Caki2 (cell line): Measurements from ENCODE around the gene BAIAP2. TPM values are rescaled to one million over a fixed set of nuclear protein-coding genes. Genes with fewer than 3 reads are reported as not detected.
A peak's percentile ranks its signal among the peaks of the same experiment; 100 is the strongest.

ENCODE experiments used
- DNase-seq: peaks from one replicate; pipeline ENCODE4 v3.0.0-alpha.2; 2015; ENCODE audit warnings: low read depth
- in situ Hi-C: cut with HindIII; loops from 2 replicates; pipeline ENCODE4 v1.10.0; 2016; ENCODE audit warnings: low sequenced_read_pairs, low pct_unique_long_range_greater_than_20kb, mixed read lengths
- total RNA-seq: library from RNA; depleted of rRNA; stranded (reverse); fragments of >200 nt; shearing (Covaris generic); gene quantifications from 2 replicates; pipeline ENCODE4 v1.2.3, GENCODE V29; 2014; ENCODE audit warnings: low replicate concordance

Gene BAIAP2
- total RNA-seq, 1 experiment from 2014 or later = 30.1 TPM

DNA sequence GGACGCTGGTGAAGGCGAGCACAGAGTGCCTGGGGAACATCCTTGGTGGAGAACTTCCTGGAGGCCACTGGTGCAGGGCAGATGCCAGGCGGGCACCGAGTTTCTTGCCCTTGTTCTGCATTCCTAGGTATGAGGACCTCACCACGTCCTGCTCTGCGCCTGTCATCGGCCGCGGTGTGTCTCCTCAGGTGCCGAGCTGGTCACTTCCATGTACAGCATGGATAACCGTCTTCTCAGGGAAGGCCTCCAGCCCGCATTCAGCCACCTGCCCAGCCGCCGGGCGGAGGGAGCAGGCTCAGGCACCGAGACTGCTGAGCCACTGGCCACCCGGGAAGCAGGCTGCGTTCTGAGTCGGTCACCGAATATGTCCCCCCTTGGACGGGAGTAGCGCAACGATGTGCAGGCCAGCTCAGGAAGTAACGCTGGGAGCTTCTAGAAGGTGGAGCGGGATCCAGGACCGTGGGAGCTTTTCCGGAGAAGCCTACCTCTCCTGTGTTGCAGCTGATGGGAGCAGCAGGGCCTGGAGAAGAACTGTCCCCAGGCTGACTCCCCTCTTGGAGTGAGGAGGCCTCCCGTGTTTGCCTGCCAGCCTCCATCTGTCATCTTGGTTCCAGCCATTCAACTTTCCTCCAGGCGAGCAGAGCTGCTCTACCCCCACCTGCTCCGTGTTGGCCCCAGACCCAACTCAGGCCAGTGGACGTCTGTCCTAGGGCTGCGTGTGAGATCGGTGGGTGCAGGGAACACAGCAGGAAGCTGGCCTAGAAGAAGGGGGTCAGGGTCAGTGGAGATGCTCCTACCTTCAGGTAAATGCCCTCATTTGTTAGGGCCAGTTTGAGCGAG is 2.1 kb upstream of the BAIAP2 start:
- no peak for DNase-seq
- in situ Hi-C loops = no loop called here

DNA sequence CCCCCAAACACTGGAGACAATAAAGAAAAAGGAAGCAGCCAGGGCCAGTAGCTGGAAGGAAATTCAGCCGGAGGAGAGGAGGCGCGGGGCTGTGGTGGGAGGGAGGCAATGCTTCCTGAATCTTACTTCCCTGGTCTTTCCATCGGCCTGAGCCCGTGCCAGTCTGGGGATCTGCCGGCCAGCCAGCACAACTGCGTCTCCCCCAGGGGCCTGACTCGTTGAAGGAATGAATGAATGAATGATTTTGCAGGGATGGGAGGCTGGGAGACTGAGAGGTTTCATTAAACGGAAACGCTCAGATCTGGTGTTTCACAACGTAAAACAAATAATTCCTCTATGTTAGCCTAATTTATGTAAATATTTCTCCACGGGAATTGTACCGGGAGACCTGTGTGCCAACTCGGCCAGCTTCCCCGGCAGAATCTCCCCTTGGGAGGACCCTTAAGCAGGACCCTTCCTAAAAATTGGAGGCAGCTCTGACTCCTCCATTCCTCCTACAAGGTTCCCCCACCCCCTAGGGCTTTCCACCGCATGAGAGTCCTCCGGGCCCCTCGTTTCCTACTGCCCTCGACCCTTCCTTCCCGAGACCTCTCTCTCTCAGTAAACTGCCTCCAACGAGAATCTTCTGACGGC is 1.3 kb upstream of the BAIAP2 start:
- DNase-seq = no peak
- in situ Hi-C loops = no loop called here

DNA sequence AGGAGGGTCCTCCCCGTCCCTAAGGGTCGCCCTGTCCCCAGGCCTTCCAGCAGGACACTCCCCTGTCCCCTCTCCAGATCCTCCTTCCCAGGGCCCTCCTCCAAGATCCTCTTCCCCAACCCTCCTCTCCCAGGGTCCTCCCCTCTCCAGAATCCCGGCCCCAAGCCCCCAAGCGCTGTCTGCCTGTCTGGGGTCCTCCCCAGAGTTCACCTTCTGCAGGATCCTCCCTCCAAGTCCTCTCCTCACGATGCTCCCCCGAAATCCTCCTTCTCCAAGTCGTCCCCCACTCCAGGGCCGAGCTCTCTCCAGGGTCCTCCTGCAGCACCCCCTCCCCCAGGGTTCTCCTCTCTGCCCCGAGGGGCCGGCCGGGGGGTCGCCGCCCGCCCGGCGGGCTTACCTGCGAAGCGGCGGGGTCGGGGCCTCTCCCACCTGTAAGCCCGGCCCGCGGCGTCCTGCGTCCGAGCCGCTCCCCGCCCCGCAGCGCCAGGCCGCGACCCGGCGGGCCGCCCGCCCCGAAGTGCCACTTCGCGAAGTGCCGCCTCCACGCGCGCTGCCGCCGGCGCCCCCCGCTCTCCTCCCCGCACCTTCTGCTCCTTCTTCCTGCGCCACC is 678 bp upstream of the BAIAP2 start:
- no peak for DNase-seq
- in situ Hi-C loops = no loop called here

DNA sequence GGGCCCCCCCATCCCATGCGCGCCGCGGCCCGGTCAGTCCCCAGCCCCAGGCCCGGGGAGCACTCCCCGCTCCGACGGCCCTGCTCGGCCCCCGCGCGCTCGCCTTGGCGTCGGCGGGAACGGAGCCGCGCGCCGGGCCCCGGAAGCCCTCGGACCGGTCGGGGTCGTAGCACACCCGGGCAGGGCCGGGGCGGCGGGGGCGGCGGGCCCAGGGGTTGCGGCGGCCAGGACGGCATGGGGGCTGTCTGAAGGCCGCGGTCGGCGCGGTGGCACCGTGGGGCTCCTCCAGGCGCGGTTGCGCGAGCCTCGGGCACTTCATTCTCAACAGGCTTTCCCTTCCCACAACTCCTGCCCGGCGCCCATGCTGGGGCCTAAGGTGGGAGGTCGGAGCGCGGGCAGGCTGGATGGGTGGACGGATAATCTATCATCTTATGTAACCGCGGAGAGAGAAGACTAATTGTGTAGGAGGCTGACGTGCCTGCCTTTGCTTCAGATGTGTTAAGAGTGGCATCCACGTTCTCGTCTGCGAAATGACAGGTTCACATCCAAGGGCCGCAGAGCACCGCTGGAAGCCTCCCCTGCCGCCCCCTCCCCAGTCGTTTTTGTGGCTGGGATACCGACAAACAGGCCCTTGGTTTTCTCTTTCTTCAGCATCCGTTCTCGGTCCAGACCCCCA is 708 bp downstream of the BAIAP2 start:
- no peak for DNase-seq
- in situ Hi-C loops = no loop called here

DNA sequence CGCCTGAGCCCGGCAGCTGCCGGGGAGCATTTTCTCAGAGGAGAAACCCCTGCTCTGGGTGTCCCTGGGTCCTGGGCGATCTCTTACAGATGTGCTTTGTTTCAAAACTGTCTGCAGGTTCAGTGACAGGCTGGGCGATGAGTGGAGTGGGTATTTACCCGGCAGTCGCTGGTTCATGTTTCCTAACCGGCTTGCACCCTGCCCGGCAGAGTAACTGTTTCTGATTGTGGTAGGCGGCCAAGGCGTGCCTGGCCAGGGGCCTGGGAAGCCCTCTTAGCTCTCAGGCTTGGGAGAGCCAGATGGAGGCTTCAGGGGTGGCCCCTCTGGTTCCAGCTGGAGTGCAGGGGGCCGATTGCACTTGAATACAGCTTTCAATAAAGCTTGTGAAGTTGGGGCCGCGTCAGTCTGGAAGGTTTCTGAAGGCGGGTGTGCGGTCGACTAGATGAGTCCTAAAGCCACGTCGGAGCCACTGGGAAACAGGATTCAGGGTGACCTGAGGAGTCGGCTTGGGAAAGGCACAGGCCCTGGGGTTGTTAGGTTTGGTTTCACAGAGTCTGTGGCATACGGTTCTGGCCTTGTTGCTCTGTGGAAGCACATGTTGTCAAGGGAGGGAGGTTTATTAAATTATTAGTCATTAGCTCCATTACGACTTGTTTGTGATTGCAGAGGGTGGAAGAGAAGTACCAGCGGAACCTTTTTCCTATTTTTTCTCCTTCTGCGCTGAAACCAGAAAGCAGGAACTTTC is 1.4 kb downstream of the BAIAP2 start:
- DNase-seq = no peak
- in situ Hi-C loops = no loop called here

DNA sequence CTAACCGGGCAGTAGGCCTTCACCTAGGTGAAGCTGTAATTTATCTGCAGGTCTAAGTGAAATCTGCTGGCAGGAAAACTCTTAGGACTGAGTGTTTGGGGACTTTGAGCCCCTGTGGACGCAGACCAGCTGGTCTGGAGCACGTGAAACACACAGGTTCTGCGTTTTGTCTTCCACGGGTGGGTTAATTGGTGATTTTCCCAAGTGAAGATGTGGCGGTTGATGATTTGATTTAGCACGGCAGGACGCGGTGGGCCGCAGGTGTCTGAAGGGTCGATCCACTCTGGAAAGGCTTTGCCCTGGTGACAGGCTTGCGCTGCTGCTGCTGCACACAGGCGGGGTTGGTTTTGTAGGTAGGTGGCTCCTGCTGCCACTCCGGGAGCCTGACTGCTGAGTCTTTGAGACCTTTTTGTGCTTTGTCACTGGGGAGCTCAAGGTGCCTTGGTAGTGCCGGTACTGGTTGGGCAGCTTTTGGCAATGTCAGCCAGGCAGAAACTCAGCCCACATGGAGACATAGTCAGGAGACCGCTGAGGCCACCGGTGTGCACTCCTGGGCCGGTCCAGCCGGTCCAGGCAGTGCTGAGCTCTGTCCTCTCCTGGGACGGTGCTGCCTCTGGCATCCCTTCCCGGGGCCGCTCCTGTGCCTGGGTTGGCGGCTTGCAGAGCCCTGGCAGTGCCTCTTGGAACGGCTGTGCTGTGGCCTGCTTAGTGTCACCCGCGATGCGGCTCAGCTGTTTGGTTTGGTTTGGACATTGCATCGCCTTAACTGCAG is 2.3 kb downstream of the BAIAP2 start:
- in situ Hi-C loops = no loop called here
- peak; percentile 29 for DNase-seq

DNA sequence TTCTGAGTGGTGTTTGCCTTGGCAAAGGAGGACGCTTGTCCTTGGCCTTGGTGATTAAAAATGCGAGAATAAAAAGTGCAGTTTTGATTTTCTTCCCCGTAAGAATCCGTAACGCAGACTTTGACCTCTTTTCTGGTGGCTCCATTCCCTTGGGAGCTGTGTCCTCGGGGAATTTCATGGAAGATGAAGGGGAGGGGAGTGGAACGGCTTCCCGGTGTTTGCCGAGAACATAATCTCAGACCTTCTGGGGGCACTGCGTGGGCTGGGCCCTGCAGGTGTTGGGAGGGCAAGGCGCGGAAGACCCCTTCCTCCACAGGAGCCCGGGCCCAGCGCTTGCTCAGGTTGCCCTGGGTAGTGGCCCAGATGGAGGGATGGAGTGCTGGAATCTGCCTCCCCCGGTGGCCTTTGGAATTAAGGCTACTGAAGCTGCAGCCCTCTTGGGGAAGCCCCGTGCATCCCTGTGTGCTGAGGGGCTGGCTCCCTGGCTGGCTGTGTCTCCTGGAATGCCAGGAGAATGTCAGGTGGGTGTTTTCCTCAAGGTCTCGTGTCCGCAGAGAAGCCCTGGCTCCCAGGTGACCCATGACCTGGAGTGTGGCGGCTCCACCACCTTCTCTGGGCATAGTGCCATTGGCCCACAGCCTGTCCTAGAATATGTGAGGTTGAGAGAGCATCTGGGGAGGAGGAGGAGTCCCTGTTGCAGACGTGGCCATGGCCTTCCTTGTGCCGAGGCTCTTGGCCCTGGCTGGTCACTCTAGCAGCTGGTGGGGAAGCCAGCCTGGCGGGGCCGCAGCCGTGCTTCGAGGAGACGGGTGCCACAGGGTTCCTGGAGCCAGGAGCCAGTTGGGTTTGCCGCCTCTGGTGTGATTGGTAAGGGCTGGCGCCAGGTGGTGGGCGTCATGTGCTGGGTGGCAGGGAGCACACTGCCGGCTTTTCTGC is 3.1 kb downstream of the BAIAP2 start:
- peak; percentile 76 for DNase-seq
- in situ Hi-C loops = no loop called here

DNA sequence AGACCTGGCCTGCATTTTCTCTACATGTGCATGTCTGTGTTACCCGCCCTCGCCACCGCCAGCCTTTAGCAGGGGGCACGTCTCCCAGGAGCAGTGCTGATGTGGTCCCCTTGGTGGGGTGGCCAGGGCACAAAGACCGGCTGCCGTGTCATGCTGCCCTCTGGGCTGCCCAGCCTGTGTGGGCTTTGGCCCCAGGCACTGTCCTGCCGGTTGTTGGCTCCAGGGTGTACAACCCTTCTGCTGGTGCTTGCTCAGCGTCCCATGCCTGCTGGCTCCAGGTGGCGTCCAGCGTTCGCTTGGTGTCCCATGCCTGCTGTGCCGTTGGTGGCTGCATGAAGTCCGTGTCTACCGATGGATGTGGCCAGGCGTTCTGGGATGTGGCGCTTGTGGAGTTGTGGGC is 4.1 kb downstream of the BAIAP2 start:
- DNase-seq = no peak
- in situ Hi-C loops = no loop called here

DNA sequence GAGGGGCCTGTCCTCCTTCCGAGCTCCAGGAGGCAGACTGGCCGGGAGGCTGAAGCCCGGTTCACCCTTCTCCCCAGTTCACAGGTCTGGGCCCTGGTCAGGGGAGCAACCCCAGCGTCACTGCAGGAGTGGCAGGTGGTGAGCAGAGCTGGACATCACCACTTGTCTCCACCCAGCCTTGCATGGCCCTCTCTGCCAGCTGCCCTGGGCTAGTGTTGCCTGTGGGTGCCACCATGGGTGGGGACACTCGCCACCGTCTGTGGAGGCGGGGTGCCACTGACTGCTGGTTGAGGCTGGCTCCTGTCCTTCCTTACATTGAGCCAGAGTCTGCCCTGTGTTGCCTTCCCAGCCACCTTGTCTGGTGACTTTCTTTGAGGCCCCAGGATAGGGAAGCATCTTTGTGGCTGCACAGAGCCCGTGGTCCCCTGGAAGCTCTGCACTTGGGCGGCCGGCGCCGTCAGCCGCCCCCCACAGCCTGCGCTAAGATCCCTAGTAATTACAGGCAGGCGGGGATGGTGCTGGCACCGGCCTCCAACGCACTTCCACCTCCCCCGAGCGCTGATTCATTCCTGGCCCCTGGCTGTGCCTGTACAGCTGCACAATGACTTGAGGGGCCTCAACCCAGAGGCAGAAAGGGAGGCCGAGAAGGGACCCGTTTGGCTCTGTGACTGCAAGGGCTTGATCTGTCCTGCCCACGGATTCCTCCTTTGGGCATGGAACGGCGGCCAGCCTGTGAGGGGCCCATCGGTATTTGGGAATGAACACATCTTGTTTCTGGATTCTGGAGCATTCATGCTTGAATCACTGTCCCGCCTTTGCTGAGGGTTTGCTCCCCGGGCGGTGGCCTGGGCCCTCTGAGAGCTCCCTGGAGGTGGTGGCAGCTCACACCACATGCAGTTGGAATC is 5.2 kb downstream of the BAIAP2 start:
- in situ Hi-C loops = no loop called here
- DNase-seq = peak; percentile 66

DNA sequence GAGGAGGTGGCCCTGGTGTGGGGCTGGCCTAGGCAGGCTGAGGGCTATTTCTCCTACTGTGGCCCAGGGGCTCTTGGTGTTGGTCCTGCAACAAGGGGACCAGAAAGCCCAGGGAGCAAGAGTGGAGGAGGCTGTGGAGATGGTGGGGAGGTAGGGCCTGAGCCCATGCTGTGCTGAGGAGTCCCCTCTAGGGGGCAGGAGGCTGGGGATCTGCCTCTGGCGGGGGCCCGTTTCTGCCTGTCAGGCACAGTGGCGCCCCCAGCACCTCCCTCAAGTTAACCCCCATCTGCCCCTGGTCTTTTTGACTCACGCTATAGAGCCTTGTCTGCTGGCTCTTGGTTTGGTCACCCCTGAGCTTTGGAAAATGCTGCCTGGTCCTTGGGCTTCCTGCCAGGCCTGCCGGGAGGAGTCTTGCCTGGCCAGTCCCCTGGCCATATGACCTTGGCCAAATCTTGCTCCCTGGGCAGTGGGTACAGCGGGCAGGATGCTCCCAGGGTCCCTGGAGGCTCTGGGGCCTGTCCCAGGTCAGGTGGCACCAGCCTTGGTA is 5.9 kb downstream of the BAIAP2 start:
- DNase-seq = peak; percentile 34
- in situ Hi-C loops = no loop called here

DNA sequence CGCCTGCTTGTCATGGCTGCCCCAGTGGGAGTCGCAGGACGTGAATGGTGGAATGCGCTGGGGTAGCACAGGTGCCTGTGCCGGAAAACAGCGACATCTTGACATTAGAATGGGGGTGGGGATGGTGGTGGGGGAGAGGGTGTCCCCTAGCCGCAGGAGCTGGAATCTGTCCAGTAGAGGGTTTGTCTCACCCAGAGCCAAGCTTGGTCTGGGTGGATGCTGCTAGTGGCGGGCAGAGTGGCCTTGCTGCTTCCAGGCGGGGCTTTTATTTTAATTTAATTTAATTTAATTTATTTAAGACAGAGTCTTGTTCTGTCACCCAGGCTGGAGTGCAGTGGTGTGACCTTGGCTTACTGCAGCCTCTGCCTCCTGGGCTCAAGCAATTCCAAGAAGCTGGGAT is 7.7 kb downstream of the BAIAP2 start:
- DNase-seq = no peak
- in situ Hi-C loops = no loop called here

DNA sequence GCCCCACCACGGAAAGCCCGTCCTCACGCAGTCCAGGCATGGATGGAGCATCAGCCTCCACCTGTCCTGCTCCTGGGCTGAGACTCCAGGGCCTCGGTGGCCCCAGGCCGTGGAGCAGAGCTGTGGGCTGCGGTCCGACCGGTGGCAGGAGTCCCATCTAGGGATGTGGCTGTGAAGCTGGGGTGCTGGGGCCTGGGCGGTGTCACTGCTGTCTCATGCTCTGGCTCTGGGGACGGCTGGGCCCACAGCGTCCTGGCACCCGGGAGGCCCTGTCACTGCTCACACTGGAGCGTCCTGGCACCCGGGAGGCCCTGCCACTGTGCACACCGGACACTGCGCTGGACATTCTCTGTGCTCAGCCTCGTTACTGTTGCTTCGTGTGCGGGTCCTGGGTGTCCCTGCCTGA is 8.4 kb downstream of the BAIAP2 start:
- in situ Hi-C loops = no loop called here
- DNase-seq = no peak

DNA sequence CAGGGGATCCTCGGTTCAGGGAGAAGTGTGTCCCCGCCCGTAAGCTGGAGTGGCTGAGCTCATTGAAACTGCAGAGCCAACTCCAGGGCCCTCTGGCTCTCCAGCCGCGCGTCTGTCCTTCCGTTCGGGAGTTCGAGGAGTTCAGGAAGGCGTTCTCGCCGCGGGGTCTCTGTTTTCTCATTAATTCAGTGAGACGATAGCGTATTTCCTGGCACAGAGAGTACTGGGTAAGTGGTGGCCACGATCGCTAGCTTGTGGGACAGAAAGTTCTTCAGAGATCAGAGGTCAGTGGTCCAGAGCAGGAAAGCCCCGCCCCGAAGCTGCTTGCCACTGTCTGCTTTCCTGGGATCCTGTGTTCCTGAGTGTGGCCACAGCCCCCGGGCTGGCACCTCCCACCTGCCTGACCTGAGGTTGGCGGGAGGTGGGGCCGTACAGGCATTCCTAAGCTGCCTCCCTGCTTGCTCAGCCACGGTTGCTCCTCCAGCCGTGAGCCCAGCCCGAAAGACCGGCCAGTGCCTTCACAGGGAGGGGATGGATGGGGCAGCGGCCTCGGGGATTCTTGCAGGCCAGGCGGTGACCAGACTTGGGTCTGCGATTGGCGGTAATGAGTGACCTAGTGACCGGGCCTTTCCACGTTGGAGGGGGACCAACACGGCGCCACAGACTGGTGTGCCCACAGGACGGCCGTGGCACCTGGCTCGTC is 8.9 kb downstream of the BAIAP2 start:
- in situ Hi-C loops = no loop called here
- DNase-seq = peak; percentile 97

DNA sequence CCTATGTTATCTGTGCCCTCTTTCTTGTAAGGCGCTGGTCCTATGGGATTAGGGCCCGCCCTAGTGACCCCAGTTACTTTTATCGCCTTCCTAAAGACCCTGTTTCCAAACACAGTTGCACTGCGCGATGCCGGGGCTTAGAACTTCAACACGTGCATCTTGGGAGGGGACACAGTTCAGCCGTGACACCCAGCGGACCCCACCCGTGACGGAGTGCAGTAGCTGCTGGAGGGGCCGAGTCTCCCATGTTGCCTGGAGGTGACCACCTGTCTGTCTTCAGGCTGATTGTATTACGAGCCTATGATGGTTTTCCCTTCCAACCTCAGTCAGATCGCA is 9.4 kb downstream of the BAIAP2 start:
- no peak for DNase-seq
- in situ Hi-C loops = no loop called here
